Skeletal muscle tissue (tissue), 4 donors: ENCODE data around the gene PITPNB. TPM values are rescaled to one million over a fixed set of nuclear protein-coding genes. Genes with fewer than 3 reads are reported as not detected.
A peak's percentile ranks its signal among the peaks of the same experiment; 100 is the strongest.

Source experiments
- H3K27ac ChIP-seq: one replicate; pipeline ENCODE4 v1.7.0; 2013; ENCODE audit warnings: mild to moderate bottlenecking, low read depth, low read length, inconsistent platforms
- H3K27me3 ChIP-seq, 3 donors: one replicate each; pipeline ENCODE4 v1.7.0; 2013; ENCODE audit warnings: low read length in 3 of 3; ENCODE audit not compliant: control insufficient read depth in 3 of 3, insufficient read depth in 3 of 3
- H3K36me3 ChIP-seq, 3 donors: one replicate each; pipeline ENCODE4 v1.7.0; 2013; ENCODE audit warnings: low read length in 3 of 3; ENCODE audit not compliant: control insufficient read depth in 3 of 3, insufficient read depth in 3 of 3
- H3K4me1 ChIP-seq, 3 donors: one replicate each; pipeline ENCODE4 v1.7.0; 2013; ENCODE audit warnings: low read length in 3 of 3, mild to moderate bottlenecking in 3 of 3; ENCODE audit not compliant: control insufficient read depth in 3 of 3, insufficient read depth in 3 of 3
- H3K4me3 ChIP-seq, 3 donors: one replicate each; pipeline ENCODE4 v1.7.0; 2013; ENCODE audit warnings: low read length in 3 of 3
- H3K9ac ChIP-seq, 3 donors: one replicate each; pipeline ENCODE4 v1.7.0; 2013; ENCODE audit warnings: low read length in 3 of 3, mild to moderate bottlenecking in 3 of 3, moderate library complexity in 2 of 3, low read depth in 1 of 3
- H3K9me3 ChIP-seq, 3 donors: one replicate each; pipeline ENCODE4 v1.7.0; 2013; ENCODE audit warnings: low read length in 3 of 3; ENCODE audit not compliant: control insufficient read depth in 3 of 3
- total RNA-seq: library from RNA; depleted of rRNA; stranded (reverse); fragments of >200 nt; gene quantifications from one replicate; pipeline ENCODE4 v1.2.3, GENCODE V29; 2014
- donor health status: Osteomylitis.

PITPNB gene
- total RNA-seq = 36.5 TPM

GRCh38 chr22:27919222-27919941 is at the start of gene PITPNB:
TSS of gene PITPNB (minus strand) at chr22:27919256. CDS start at chr22:27919191, 65 bp downstream.
- Histone ChIP-seq H3K4me1 (peaks cover 16 to 21% (median 17%) of the 10 kb centered on the region in 3 donors), H3K9ac (peak within 1 kb of the TSS; percentile 94 to 98 (median 94)), H3K27ac (peak within 1 kb of the TSS; percentile 99), H3K4me3 (peak within 1 kb of the TSS; percentile 94 to 95 (median 94)), H3K36me3 (peaks cover 0 to 3% (median 3%) of the 10 kb centered on the region in 3 donors), H3K27me3 (no peaks in the 10 kb centered on the region), H3K9me3 (no peaks in the 10 kb centered on the region)

- Histone ChIP-seq H3K4me1 (peaks cover 6 to 8% (median 7%) of the 10 kb centered on the region in 3 donors), H3K9me3 (peaks cover 0 to 4% (median 0%) of the 10 kb centered on the region in 3 donors), H3K27me3 (no peaks in the 10 kb centered on the region), H3K36me3 (no peaks in the 10 kb centered on the region), H3K4me3 (no peak overlapping the region), H3K9ac (no peak overlapping the region), H3K27ac (no peak overlapping the region)
Measured at GRCh38 chr22:27966168-27967064, 47.4 kb upstream of the PITPNB start.

GRCh38 chr22:27962268-27963044 is 43.4 kb upstream of the PITPNB start:
- no peak overlapping the region for H3K4me3 ChIP-seq
- no peaks in the 10 kb centered on the region for H3K9me3 ChIP-seq
- peaks cover 15 to 18% (median 17%) of the 10 kb centered on the region in 3 donors for H3K4me1 ChIP-seq
- H3K27me3 ChIP-seq = no peaks in the 10 kb centered on the region
- H3K27ac ChIP-seq = peak overlapping the region; percentile 70
- H3K36me3 ChIP-seq = no peaks in the 10 kb centered on the region
- no peak overlapping the region for H3K9ac ChIP-seq

- Histone ChIP-seq H3K9me3 (no peaks in the 10 kb centered on the region), H3K36me3 (no peaks in the 10 kb centered on the region), H3K27ac (peak overlapping the region; percentile 70), H3K9ac (no peak overlapping the region), H3K27me3 (no peaks in the 10 kb centered on the region), H3K4me1 (peaks cover 15 to 18% (median 17%) of the 10 kb centered on the region in 3 donors), H3K4me3 (no peak overlapping the region)
Measured at GRCh38 chr22:27961680-27962079, 42.6 kb upstream of the PITPNB start.

- Histone ChIP-seq H3K27ac (no peak overlapping the region), H3K4me1 (peaks cover 15 to 18% (median 17%) of the 10 kb centered on the region in 3 donors), H3K27me3 (no peaks in the 10 kb centered on the region), H3K9ac (no peak overlapping the region), H3K9me3 (no peaks in the 10 kb centered on the region), H3K36me3 (no peaks in the 10 kb centered on the region), H3K4me3 (no peak overlapping the region)
Measured at GRCh38 chr22:27961182-27961581, 42.1 kb upstream of the PITPNB start.

GRCh38 chr22:27959335-27960090 is 40.5 kb upstream of the PITPNB start:
- Histone ChIP-seq H3K4me1 (peaks cover 15 to 18% (median 17%) of the 10 kb centered on the region in 3 donors), H3K4me3 (no peak overlapping the region), H3K9ac (peak overlapping the region in 1 of 3 donors; percentile 51), H3K27ac (peak overlapping the region; percentile 57), H3K9me3 (no peaks in the 10 kb centered on the region), H3K36me3 (no peaks in the 10 kb centered on the region), H3K27me3 (no peaks in the 10 kb centered on the region)

GRCh38 chr22:27952779-27953178 is 33.7 kb upstream of the PITPNB start:
- H3K27me3 ChIP-seq = no peaks in the 10 kb centered on the region
- H3K27ac ChIP-seq = no peak overlapping the region
- H3K4me3 ChIP-seq = no peak overlapping the region
- no peaks in the 10 kb centered on the region for H3K9me3 ChIP-seq
- H3K36me3 ChIP-seq = no peaks in the 10 kb centered on the region
- H3K4me1 ChIP-seq = peaks cover 0 to 9% (median 0%) of the 10 kb centered on the region in 3 donors
- H3K9ac ChIP-seq = no peak overlapping the region

- H3K27ac ChIP-seq = no peak overlapping the region
- no peak overlapping the region for H3K4me3 ChIP-seq
- H3K4me1 ChIP-seq = peaks cover 0 to 9% (median 0%) of the 10 kb centered on the region in 3 donors
- no peak overlapping the region for H3K9ac ChIP-seq
- no peaks in the 10 kb centered on the region for H3K9me3 ChIP-seq
- H3K36me3 ChIP-seq = no peaks in the 10 kb centered on the region
- no peaks in the 10 kb centered on the region for H3K27me3 ChIP-seq
Measured at GRCh38 chr22:27952091-27952490, 33.0 kb upstream of the PITPNB start.

GRCh38 chr22:27949421-27949820 is 30.4 kb upstream of the PITPNB start:
- H3K4me3 ChIP-seq = no peak overlapping the region
- H3K9me3 ChIP-seq = no peaks in the 10 kb centered on the region
- peaks cover 0 to 9% (median 0%) of the 10 kb centered on the region in 3 donors for H3K4me1 ChIP-seq
- H3K9ac ChIP-seq = no peak overlapping the region
- no peaks in the 10 kb centered on the region for H3K27me3 ChIP-seq
- H3K27ac ChIP-seq = no peak overlapping the region
- H3K36me3 ChIP-seq = no peaks in the 10 kb centered on the region
